Measurements from ENCODE around the gene WDFY4.

DNA sequence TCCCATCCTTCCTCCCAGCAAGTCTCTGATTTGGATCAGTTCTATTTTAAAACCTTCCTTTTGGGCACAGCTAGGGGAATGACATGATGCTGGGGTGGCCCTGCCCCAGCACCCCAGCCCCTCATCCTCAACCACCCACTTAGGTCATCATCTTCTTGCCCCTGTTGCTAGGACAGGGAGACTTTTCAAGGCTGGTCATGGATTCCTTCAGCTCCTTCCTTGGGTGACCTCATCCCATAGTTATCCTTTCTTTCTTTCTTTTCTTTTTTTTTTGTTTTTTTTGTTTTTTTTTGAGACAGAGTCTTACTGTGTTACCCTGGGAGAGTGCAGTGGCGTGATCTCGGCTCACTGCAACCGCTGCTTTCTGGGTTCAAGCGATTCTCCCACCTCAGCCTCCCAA lies 127.2 kb downstream of the WDFY4 start:
- TF ChIP-seq, protein P1, sequence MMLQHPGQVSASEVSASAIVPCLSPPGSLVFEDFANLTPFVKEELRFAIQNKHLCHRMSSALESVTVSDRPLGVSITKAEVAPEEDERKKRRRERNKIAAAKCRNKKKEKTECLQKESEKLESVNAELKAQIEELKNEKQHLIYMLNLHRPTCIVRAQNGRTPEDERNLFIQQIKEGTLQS (IDR thresholded peaks at IDR 0.05), result no peak
- no peak for TF ChIP-seq EGR1 (IDR thresholded peaks at IDR 0.05; ENCODE audit: low read depth in 2 of 2)
- TF ChIP-seq, protein P2, sequence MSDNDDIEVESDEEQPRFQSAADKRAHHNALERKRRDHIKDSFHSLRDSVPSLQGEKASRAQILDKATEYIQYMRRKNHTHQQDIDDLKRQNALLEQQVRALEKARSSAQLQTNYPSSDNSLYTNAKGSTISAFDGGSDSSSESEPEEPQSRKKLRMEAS (IDR thresholded peaks at IDR 0.05), result no peak
- TF ChIP-seq, protein P3, sequence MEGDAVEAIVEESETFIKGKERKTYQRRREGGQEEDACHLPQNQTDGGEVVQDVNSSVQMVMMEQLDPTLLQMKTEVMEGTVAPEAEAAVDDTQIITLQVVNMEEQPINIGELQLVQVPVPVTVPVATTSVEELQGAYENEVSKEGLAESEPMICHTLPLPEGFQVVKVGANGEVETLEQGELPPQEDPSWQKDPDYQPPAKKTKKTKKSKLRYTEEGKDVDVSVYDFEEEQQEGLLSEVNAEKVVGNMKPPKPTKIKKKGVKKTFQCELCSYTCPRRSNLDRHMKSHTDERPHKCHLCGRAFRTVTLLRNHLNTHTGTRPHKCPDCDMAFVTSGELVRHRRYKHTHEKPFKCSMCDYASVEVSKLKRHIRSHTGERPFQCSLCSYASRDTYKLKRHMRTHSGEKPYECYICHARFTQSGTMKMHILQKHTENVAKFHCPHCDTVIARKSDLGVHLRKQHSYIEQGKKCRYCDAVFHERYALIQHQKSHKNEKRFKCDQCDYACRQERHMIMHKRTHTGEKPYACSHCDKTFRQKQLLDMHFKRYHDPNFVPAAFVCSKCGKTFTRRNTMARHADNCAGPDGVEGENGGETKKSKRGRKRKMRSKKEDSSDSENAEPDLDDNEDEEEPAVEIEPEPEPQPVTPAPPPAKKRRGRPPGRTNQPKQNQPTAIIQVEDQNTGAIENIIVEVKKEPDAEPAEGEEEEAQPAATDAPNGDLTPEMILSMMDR (IDR thresholded peaks at IDR 0.05; ENCODE audit: low read depth, low read length, missing input control), result no peak
- TF ChIP-seq TAF1 (conservative IDR thresholded peaks at IDR 0.05), result no peak
- no peak for TF ChIP-seq JUND (IDR thresholded peaks at IDR 0.05)
- no peak for TF ChIP-seq SP1 (IDR thresholded peaks at IDR 0.05)
- TF ChIP-seq RAD21 (IDR thresholded peaks at IDR 0.05), result no peak

All from liver (tissue), 3 donors.